HG03095 (cell line): ENCODE measurements around the gene C12orf75.

Source experiments
- ATAC-seq: cut with Tn5 transposase; IDR thresholded peaks from one replicate; pipeline ENCODE4 v1.9.1; 2021; ENCODE audit warnings: moderate library complexity; ENCODE audit not compliant: unreplicated experiment

Gene C12orf75

GRCh38 chr12:105409279-105409678 is 78.8 kb downstream of the C12orf75 start:
- ATAC-seq = no peak

- ATAC-seq = no peak
These were observed 79.4 kb downstream of the C12orf75 start for GRCh38 chr12:105409801-105410471.

GRCh38 chr12:105413911-105414487 is 83.5 kb downstream of the C12orf75 start:
- no peak for ATAC-seq

- no peak for ATAC-seq
These were observed 87.2 kb downstream of the C12orf75 start for GRCh38 chr12:105417732-105418131.

GRCh38 chr12:105418229-105418628 is 87.7 kb downstream of the C12orf75 start:
- ATAC-seq = no peak

GRCh38 chr12:105418821-105419291 is 88.4 kb downstream of the C12orf75 start:
- ATAC-seq = no peak

GRCh38 chr12:105419606-105420005 is 89.1 kb downstream of the C12orf75 start:
- no peak for ATAC-seq

- no peak for ATAC-seq
These were observed 89.6 kb downstream of the C12orf75 start for GRCh38 chr12:105420046-105420445.

- ATAC-seq = no peak
These were observed 90.3 kb downstream of the C12orf75 start for GRCh38 chr12:105420659-105421240.
